ENCODE measurements around the gene MRGPRX2. TPM values are rescaled to one million over a fixed set of nuclear protein-coding genes. Genes with fewer than 3 reads are reported as not detected.
A peak's percentile ranks its signal among the peaks of the same experiment; 100 is the strongest.

MRGPRX2 gene
- polyA plus RNA-seq, 1 of the 3 experiments (the other 2 are of a cell fraction): not detected

GRCh38 chr11:19080579-19080993 is 20.1 kb upstream of the MRGPRX2 start:
- 94% methylated on average over 6 of the region's 6 CpGs for WGBS (ENCODE audit: low lambda C conversion rate)
- H3F3A ChIP-seq (replicated peaks; ENCODE audit: insufficient read depth): peaks cover 6% of the 10 kb centered on the region
- peaks cover 0 to 13% of the 10 kb centered on the region in 2 experiments; a peak in 3 of 4 replicates for H3K4me1 ChIP-seq (ENCODE audit: control insufficient read depth in 1 of 2, insufficient read depth in 2 of 2, low read depth in 1 of 2, low read length in 1 of 2)
- H3K9ac ChIP-seq: no peak overlapping the region
- H4K20me1 ChIP-seq (ENCODE audit: insufficient read depth): no peaks in the 10 kb centered on the region
- no peaks in the 10 kb centered on the region for H3K9me3 ChIP-seq
- no peak overlapping the region for H2AFZ ChIP-seq (ENCODE audit: low read depth)
- no peaks in the 10 kb centered on the region for H3K79me2 ChIP-seq (ENCODE audit: insufficient read depth)
- ChIA-PET CTCF (interaction anchor here (1.1 to 6.2 kb wide), 4 partner anchors 9 to 473 kb away, joined by 3 to 53 read pairs (median 7); no protein-coding TSS in a partner anchor), POLR2A (no interaction called here)
- no peak overlapping the region for H3K4me3 ChIP-seq (ENCODE audit: low read depth in 2 of 2, low read length in 1 of 2)
- no peak overlapping the region for H3K4me2 ChIP-seq
- peak overlapping the region in 1 of 2 experiments; percentile 67; a peak in 1 of 4 replicates for H3K27ac ChIP-seq (ENCODE audit: low read depth in 2 of 2, low read length in 1 of 2)
- H3K36me3 ChIP-seq (replicated peaks in 1 of 2; ENCODE audit: control insufficient read depth in 1 of 2, insufficient read depth in 2 of 2, low read length in 1 of 2): no peaks in the 10 kb centered on the region
- H3K9me2 ChIP-seq: no peaks in the 10 kb centered on the region
- DNase-seq: no peak
- H3K27me3 ChIP-seq (ENCODE audit: insufficient read depth): no peaks in the 10 kb centered on the region; the same call in 1 of the 2 replicates
- TF ChIP-seq USF2 (IDR thresholded peaks at IDR 0.05; ENCODE audit: borderline replicate concordance, low read depth, low read length) (no peak), REST (IDR thresholded peaks at IDR 0.05; ENCODE audit: low read depth, low read length) (no peak), GATA2 (CRISPR knock-in tag; IDR thresholded peaks at IDR 0.05) (no peak), YY1 (IDR thresholded peaks at IDR 0.05; ENCODE audit: low read depth) (no peak), CHD2 (IDR thresholded peaks at IDR 0.05; ENCODE audit: low read length, partially characterized antibody) (no peak), ZBTB33 (IDR thresholded peaks at IDR 0.05; ENCODE audit: borderline replicate concordance, low read depth) (no peak), JUND (IDR thresholded peaks at IDR 0.05) (no peak), NRF1 (IDR thresholded peaks at IDR 0.05; ENCODE audit: low read depth, low read length) (no peak), CTCF (IDR thresholded peaks at IDR 0.05) (no peak), RAD21 (IDR thresholded peaks at IDR 0.05; ENCODE audit: low read length) (no peak), RXRA (IDR thresholded peaks at IDR 0.05; ENCODE audit: borderline replicate concordance, low read depth) (no peak), FOSL2 (IDR thresholded peaks at IDR 0.05; ENCODE audit: borderline replicate concordance, low read depth) (no peak), TCF12 (IDR thresholded peaks at IDR 0.05) (no peak), MAX (IDR thresholded peaks at IDR 0.05; ENCODE audit: low read depth) (no peak), TAF1 (IDR thresholded peaks at IDR 0.05; ENCODE audit: borderline replicate concordance, low read depth, low read length) (no peak), NFIC (IDR thresholded peaks at IDR 0.05; ENCODE audit: borderline replicate concordance) (no peak), MXI1 (IDR thresholded peaks at IDR 0.05; ENCODE audit: low read depth, low read length) (no peak), RCOR1 (IDR thresholded peaks at IDR 0.05; ENCODE audit: low read length) (no peak), POLR2AphosphoS5 (IDR thresholded peaks at IDR 0.05; ENCODE audit: low read depth, low read length) (no peak)

Measured in SK-N-SH (cell line).